Endothelial cell of umbilical vein (primary cell): Measurements from ENCODE around the gene GOLIM4. TPM values are rescaled to one million over a fixed set of nuclear protein-coding genes. Genes with fewer than 3 reads are reported as not detected.

Experiments
- BruUV-seq: library from RNA; stranded (reverse); fragments of 400-500 nt; replicated peaks from 2 replicates; lab custom pipeline; 2021; lab: Mats Ljungman, UMichigan
- CTCF ChIA-PET: fragments of 300-600, 350-600 bp; sonication (Branson Sonifier 250); formaldehyde crosslinking; loops from one replicate; lab custom pipeline; 2021; ENCODE audit warnings: antibody characterized with exemption, inconsistent platforms; lab: Charles Lee
- POLR2A ChIA-PET: fragments of 300-600, 350-600 bp; sonication (Branson Sonifier 250); formaldehyde crosslinking; loops from one replicate; lab custom pipeline; 2021; ENCODE audit warnings: antibody characterized with exemption, inconsistent platforms; lab: Charles Lee
- DNase-seq: peaks from one replicate; pipeline ENCODE4 v3.0.0-alpha.2; 2011; ENCODE audit warnings: low read depth, low spot score
- FAIRE-seq: peaks from 2 replicates; lab custom pipeline; 2011; peaks lifted over from hg19 to GRCh38; lab: Jason Lieb, UNC
- H2AFZ ChIP-seq: 2 replicates; pipeline ENCODE4 v1.6.0; 2012; ENCODE audit warnings: low read depth, low read length, control low read depth, inconsistent platforms
- H3K27ac ChIP-seq: 2 replicates; pipeline ENCODE4 v1.5.1; 2011; ENCODE audit warnings: low read depth, mild to moderate bottlenecking, control low read depth, low read length, moderate library complexity; ENCODE audit not compliant: insufficient read depth
- H3K27me3 ChIP-seq, 2 experiments: 2 replicates each; pipeline versions ENCODE4 v1.6.0 to v1.6.1; 2011; ENCODE audit warnings: low read length in 2 of 2, mixed read lengths in 1 of 2; ENCODE audit not compliant: control insufficient read depth in 2 of 2, insufficient read depth in 2 of 2
- H3K36me3 ChIP-seq, 2 experiments: 2 replicates in 1 of 2; 3 replicates in 1 of 2; pipeline ENCODE4 v1.5.1; 2011; ENCODE audit warnings: low read length in 2 of 2, mild to moderate bottlenecking in 1 of 2, moderate library complexity in 1 of 2; ENCODE audit not compliant: control insufficient read depth in 2 of 2, insufficient read depth in 2 of 2; ENCODE audit errors: extremely low read depth in 1 of 2
- H3K4me1 ChIP-seq: 3 replicates; pipeline ENCODE4 v1.5.1; 2011; ENCODE audit warnings: mild to moderate bottlenecking, low read length; ENCODE audit not compliant: control insufficient read depth, insufficient read depth; ENCODE audit errors: extremely low read depth
- H3K4me2 ChIP-seq: 2 replicates; pipeline ENCODE4 v1.6.1; 2011; ENCODE audit warnings: low read length, control low read depth, mixed read lengths; ENCODE audit not compliant: insufficient read depth
- H3K4me3 ChIP-seq, 3 experiments: fragments of 200-600 bp in 1 of 3; sonication (generic), shearing (Covaris generic) in 1 of 3; replicated peaks in 1 of 3; 2 replicates each; pipeline ENCODE4 v1.5.1; 2011 to 2016; ENCODE audit warnings: control low read depth in 3 of 3, low read length in 3 of 3, mild to moderate bottlenecking in 2 of 3, inconsistent platforms in 1 of 3, low read depth in 1 of 3, moderate library complexity in 1 of 3; ENCODE audit not compliant: insufficient read depth in 1 of 3
- H3K79me2 ChIP-seq: 2 replicates; pipeline ENCODE4 v1.6.0; 2012; ENCODE audit warnings: low read length, inconsistent platforms; ENCODE audit not compliant: control insufficient read depth, insufficient read depth
- H3K9ac ChIP-seq: replicated peaks from 2 replicates; pipeline ENCODE3; 2011; ENCODE audit warnings: low read length, control low read depth; ENCODE audit not compliant: insufficient read depth; ENCODE audit errors: extremely low read depth
- H3K9me1 ChIP-seq: replicated peaks from 3 replicates; pipeline ENCODE4 v1.6.0; 2011; ENCODE audit warnings: mild to moderate bottlenecking, low read length; ENCODE audit not compliant: control insufficient read depth, insufficient read depth; ENCODE audit errors: extremely low read depth
- H3K9me3 ChIP-seq: replicated peaks from 2 replicates; pipeline ENCODE4 v1.5.1; 2012; ENCODE audit warnings: low read length, inconsistent platforms; ENCODE audit not compliant: control insufficient read depth, insufficient read depth
- H4K20me1 ChIP-seq: replicated peaks from 2 replicates; pipeline ENCODE3; 2011; ENCODE audit warnings: mild to moderate bottlenecking, low read length; ENCODE audit not compliant: control insufficient read depth, insufficient read depth; ENCODE audit errors: extremely low read depth
- EZH2 ChIP-seq: IDR thresholded peaks from 2 replicates; pipeline ENCODE4 v1.6.1; 2012; ENCODE audit warnings: borderline replicate concordance, low read depth, mild to moderate bottlenecking, moderate library complexity, low read length, inconsistent platforms; ENCODE audit not compliant: severe bottlenecking
- FOS ChIP-seq: IDR thresholded peaks from 2 replicates; pipeline ENCODE4 v1.6.1; 2011; ENCODE audit warnings: mild to moderate bottlenecking, low read length, moderate library complexity, borderline replicate concordance; ENCODE audit not compliant: insufficient read depth
- GATA2 ChIP-seq: IDR thresholded peaks from 2 replicates; pipeline ENCODE4 v1.7.0; 2011; ENCODE audit warnings: low read depth, mild to moderate bottlenecking, moderate library complexity, mixed read lengths, low read length; ENCODE audit not compliant: insufficient read length, insufficient read depth
- JUN ChIP-seq: IDR thresholded peaks from 2 replicates; pipeline ENCODE4 v1.6.1; 2011; ENCODE audit warnings: borderline replicate concordance, low read depth; ENCODE audit not compliant: insufficient read length, insufficient read depth
- MYC ChIP-seq: IDR thresholded peaks from one replicate; pipeline ENCODE4 v1.6.1; 2011; ENCODE audit warnings: mild to moderate bottlenecking, low read depth, low read length
- POLR2A ChIP-seq: IDR thresholded peaks from 2 replicates; pipeline ENCODE4 v1.6.1; 2012; ENCODE audit warnings: low read depth, mild to moderate bottlenecking, control low read depth, low read length
- POLR2AphosphoS5 ChIP-seq: IDR thresholded peaks from 2 replicates; pipeline ENCODE4 v1.6.1; 2012; ENCODE audit warnings: low read depth, mild to moderate bottlenecking, control low read depth, low read length, moderate library complexity; ENCODE audit not compliant: insufficient read depth
- dilution Hi-C: fragments of 300-500 bp; cut with MboI; formaldehyde crosslinking; loops from one replicate; pipeline ENCODE4 v1.15.0; 2019; ENCODE audit warnings: low sequenced_read_pairs; ENCODE audit not compliant: extremely low pct_ligation_motif_present
- intact Hi-C: fragments of 100-400 bp; cut with micrococcal nuclease; formaldehyde crosslinking; loops from one replicate; pipeline ENCODE4 v1.10.0; 2022
- polyA plus RNA-seq, 4 experiments: library from polyadenylated mRNA; depleted of rRNA in 3 of 4; stranded (reverse) in 3 of 4; unstranded in 1 of 4; fragments of >200 nt; gene quantifications; 2 replicates each; pipeline versions ENCODE4 v1.2.1 to v1.2.3, GENCODE V29; 2011 to 2012; ENCODE audit warnings: missing spikeins in 1 of 4
- total RNA-seq: library from RNA; stranded (reverse); gene quantifications from 2 replicates; pipeline ENCODE4 v1.2.3, GENCODE V29; 2021
- TF ChIP-seq, protein P1 (sequence below): IDR thresholded peaks from 2 replicates; pipeline ENCODE4 v1.6.1; 2011; ENCODE audit not compliant: insufficient read depth, insufficient read length
- TF ChIP-seq, protein P2 (sequence below), 2 donors: IDR thresholded peaks; 1 replicate in 1 of 2; 2 replicates in 1 of 2; pipeline ENCODE4 v1.5.1; 2011; ENCODE audit warnings: low read length in 2 of 2, mild to moderate bottlenecking in 2 of 2, moderate library complexity in 2 of 2, control low read depth in 1 of 2, inconsistent platforms in 1 of 2, low read depth in 1 of 2; ENCODE audit not compliant: insufficient read depth in 1 of 2; ENCODE audit errors: extremely low read depth in 1 of 2

Gene GOLIM4
- total and polyA plus RNA-seq, 2 donors (not counting 3 experiments of a cell fraction or from before 2014, with no cell fraction given) = 11.7 to 40.8 TPM

DNA sequence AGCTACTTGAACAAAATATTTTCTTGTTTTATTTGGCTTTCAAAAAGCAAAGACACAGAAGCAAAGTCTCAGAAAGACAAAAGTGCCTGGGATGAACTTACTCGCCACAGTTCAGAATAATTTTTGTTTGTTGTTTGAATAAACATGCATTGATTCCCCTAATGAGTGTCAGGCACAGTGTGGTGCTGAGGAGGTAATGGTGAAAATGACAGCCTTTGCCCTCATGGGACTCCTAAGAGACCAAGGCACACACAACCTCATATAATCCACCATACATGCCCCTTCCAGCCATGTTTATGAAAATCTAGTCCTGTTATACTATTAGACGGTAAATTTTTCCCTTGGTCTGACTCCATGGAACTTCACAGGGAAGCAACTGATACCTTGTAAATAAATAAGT, 2.5 kb downstream of the GOLIM4 start:
- Histone ChIP-seq H3K9me3 (no peaks in the 10 kb centered on the region), H3K36me3 (no peaks in the 10 kb centered on the region), H4K20me1 (peaks cover 4% of the 10 kb centered on the region), H2AFZ (no peak overlapping the region), H3K9me1 (peaks cover 2% of the 10 kb centered on the region), H3K79me2 (peaks cover 52% of the 10 kb centered on the region), H3K27me3 (no peaks in the 10 kb centered on the region), H3K27ac (no peak overlapping the region), H3K4me2 (peak overlapping the region; percentile 56), H3K4me1 (peaks cover 25% of the 10 kb centered on the region), H3K9ac (no peak overlapping the region), H3K4me3 (no peak overlapping the region)
- ChIA-PET CTCF (interaction anchor here (0.8 to 3.8 kb wide), 3 partner anchors 9 to 73 kb away, joined by 3 to 18 read pairs (median 3); no protein-coding TSS in a partner anchor), POLR2A (no interaction called here)
- intact Hi-C loops (loop anchor here (10.0 kb wide), 1 partner anchor 702 kb away; no protein-coding TSS in a partner anchor), dilution Hi-C loops (no loop called here)
- TF ChIP-seq POLR2A (no peak), FOS (no peak), GATA2 (no peak), POLR2AphosphoS5 (no peak), EZH2 (no peak), MYC (no peak), JUN (no peak)
- TF ChIP-seq, protein P1, sequence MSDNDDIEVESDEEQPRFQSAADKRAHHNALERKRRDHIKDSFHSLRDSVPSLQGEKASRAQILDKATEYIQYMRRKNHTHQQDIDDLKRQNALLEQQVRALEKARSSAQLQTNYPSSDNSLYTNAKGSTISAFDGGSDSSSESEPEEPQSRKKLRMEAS = no peak
- TF ChIP-seq, protein P2, sequence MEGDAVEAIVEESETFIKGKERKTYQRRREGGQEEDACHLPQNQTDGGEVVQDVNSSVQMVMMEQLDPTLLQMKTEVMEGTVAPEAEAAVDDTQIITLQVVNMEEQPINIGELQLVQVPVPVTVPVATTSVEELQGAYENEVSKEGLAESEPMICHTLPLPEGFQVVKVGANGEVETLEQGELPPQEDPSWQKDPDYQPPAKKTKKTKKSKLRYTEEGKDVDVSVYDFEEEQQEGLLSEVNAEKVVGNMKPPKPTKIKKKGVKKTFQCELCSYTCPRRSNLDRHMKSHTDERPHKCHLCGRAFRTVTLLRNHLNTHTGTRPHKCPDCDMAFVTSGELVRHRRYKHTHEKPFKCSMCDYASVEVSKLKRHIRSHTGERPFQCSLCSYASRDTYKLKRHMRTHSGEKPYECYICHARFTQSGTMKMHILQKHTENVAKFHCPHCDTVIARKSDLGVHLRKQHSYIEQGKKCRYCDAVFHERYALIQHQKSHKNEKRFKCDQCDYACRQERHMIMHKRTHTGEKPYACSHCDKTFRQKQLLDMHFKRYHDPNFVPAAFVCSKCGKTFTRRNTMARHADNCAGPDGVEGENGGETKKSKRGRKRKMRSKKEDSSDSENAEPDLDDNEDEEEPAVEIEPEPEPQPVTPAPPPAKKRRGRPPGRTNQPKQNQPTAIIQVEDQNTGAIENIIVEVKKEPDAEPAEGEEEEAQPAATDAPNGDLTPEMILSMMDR (IDR thresholded peaks at IDR 0.05; ENCODE audit: extremely low read depth in 1 of 2, insufficient read depth in 1 of 2, low read depth in 1 of 2, low read length in 2 of 2) = no peak
- FAIRE-seq (no peak), DNase-seq (no peak)
- no TSS peak for BruUV-seq
